ENCODE measurements around the gene FUZ.

The FUZ gene

DNA sequence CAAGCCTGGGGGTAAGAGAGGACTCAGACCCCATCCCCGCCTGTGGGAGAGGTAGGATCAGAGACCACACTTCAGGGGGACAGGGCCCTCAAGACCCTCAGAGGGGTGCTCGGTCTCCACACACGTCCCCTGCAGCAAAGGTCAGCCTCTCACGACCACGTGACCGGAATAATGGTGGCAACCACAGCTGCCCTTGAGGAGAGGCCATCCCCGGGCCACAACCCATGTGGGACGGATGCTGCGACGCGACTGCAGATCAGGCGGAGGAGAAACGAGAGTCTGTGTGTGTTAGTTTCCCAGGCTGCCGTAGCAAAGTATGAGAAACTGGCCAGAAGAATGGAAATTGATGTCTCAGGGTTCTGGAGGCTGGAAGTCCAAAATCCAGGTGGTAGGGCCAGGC, 13.9 kb upstream of the FUZ start:
- H4K91ac ChIP-seq (ENCODE audit: low read depth, low read length, poor library complexity): no peak overlapping the region
- no peak overlapping the region for H2BK15ac ChIP-seq (ENCODE audit: low read length)
- H3K4me3 ChIP-seq (ENCODE audit: low read length in 2 of 2): no peak overlapping the region
- no peak overlapping the region for H2AK5ac ChIP-seq (ENCODE audit: low read depth, low read length)
- no peaks in the 10 kb centered on the region for H3K9me3 ChIP-seq (replicated peaks in 1 of 2; ENCODE audit: control insufficient read depth in 2 of 2, insufficient read depth in 1 of 2, low read depth in 1 of 2, low read length in 2 of 2)
- H2BK12ac ChIP-seq (ENCODE audit: low read length): no peak overlapping the region
- H2BK120ac ChIP-seq (ENCODE audit: low read depth, low read length): no peak overlapping the region
- H3K27ac ChIP-seq (replicated peaks; ENCODE audit: low read length): no peak overlapping the region
- H3K4me1 ChIP-seq (ENCODE audit: control insufficient read depth in 2 of 2, insufficient read depth in 1 of 2, low read depth in 1 of 2, low read length in 2 of 2): no peaks in the 10 kb centered on the region
- H2AFZ ChIP-seq (ENCODE audit: low read length): no peak overlapping the region
- no peak for DNase-seq (ENCODE audit: low spot score)
- H2BK5ac ChIP-seq (ENCODE audit: low read length): no peak overlapping the region
- peaks cover 40 to 87% of the 10 kb centered on the region in 2 donors for H3K36me3 ChIP-seq (replicated peaks in 1 of 2; ENCODE audit: control insufficient read depth in 2 of 2, insufficient read depth in 2 of 2, low read length in 2 of 2)
- no peak overlapping the region for H4K8ac ChIP-seq (ENCODE audit: low read depth, low read length)
- no peak overlapping the region for H3K14ac ChIP-seq (ENCODE audit: low read length)
- no peaks in the 10 kb centered on the region for H3K27me3 ChIP-seq (ENCODE audit: control insufficient read depth in 3 of 3, insufficient read depth in 3 of 3, low read depth in 1 of 3, low read length in 3 of 3)
- H3K9ac ChIP-seq (ENCODE audit: low read depth, low read length, poor library complexity): no peak overlapping the region
- WGBS, 2 donors (ENCODE audit: extremely low coverage in 2 of 2, insufficient read length in 2 of 2, insufficient replicate concordance in 1 of 2): no CpG with 5 or more reads among the region's 14 CpGs
- peaks cover 28% of the 10 kb centered on the region for H3K79me1 ChIP-seq (ENCODE audit: low read depth, low read length)
- H3K18ac ChIP-seq (ENCODE audit: low read length): no peak overlapping the region
- H3K23ac ChIP-seq (ENCODE audit: low read depth, low read length, poor library complexity): no peak overlapping the region
- H3K4ac ChIP-seq (ENCODE audit: low read length): no peak overlapping the region
- H3K4me2 ChIP-seq (ENCODE audit: insufficient read depth, low read length, poor library complexity, severe bottlenecking): no peak overlapping the region

DNA sequence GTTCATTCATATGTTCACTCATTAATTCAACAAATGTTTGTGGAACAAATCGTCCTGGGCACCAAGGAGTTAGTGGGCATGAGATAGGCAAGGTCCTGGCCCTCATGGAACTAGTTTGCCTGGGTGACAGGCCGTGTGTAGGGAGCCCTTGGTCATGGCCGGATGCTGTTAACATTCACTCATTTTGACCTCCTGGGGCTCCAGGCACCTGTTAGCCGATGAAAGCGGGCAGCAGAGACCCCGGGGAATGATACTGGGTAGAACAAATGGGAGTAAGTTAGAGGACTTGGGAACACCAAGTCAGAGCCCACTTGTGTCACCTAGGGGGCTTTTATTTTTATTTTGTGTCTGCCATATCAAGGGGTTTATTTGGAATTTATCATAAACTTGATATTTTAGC, 11.6 kb upstream of the FUZ start:
- Histone ChIP-seq H3K4me3 (ENCODE audit: low read length in 2 of 2) (no peak overlapping the region), H2BK15ac (ENCODE audit: low read length) (no peak overlapping the region), H2AK5ac (ENCODE audit: low read depth, low read length) (no peak overlapping the region), H3K4ac (ENCODE audit: low read length) (no peak overlapping the region), H3K9me3 (replicated peaks in 1 of 2; ENCODE audit: control insufficient read depth in 2 of 2, insufficient read depth in 1 of 2, low read depth in 1 of 2, low read length in 2 of 2) (no peaks in the 10 kb centered on the region), H2AFZ (ENCODE audit: low read length) (no peak overlapping the region), H3K4me2 (ENCODE audit: insufficient read depth, low read length, poor library complexity, severe bottlenecking) (no peak overlapping the region), H3K4me1 (ENCODE audit: control insufficient read depth in 2 of 2, insufficient read depth in 1 of 2, low read depth in 1 of 2, low read length in 2 of 2) (no peaks in the 10 kb centered on the region), H2BK12ac (ENCODE audit: low read length) (no peak overlapping the region), H2BK120ac (ENCODE audit: low read depth, low read length) (no peak overlapping the region), H2BK5ac (ENCODE audit: low read length) (no peak overlapping the region), H3K14ac (ENCODE audit: low read length) (no peak overlapping the region), H3K36me3 (replicated peaks in 1 of 2; ENCODE audit: control insufficient read depth in 2 of 2, insufficient read depth in 2 of 2, low read length in 2 of 2) (peaks cover 38 to 82% of the 10 kb centered on the region in 2 donors), H3K23ac (ENCODE audit: low read depth, low read length, poor library complexity) (no peak overlapping the region), H3K27ac (replicated peaks; ENCODE audit: low read length) (no peak overlapping the region), H3K9ac (ENCODE audit: low read depth, low read length, poor library complexity) (no peak overlapping the region), H4K91ac (ENCODE audit: low read depth, low read length, poor library complexity) (no peak overlapping the region), H3K18ac (ENCODE audit: low read length) (no peak overlapping the region), H3K79me1 (ENCODE audit: low read depth, low read length) (peaks cover 22% of the 10 kb centered on the region), H3K27me3 (ENCODE audit: control insufficient read depth in 3 of 3, insufficient read depth in 3 of 3, low read depth in 1 of 3, low read length in 3 of 3) (no peaks in the 10 kb centered on the region), H4K8ac (ENCODE audit: low read depth, low read length) (no peak overlapping the region)
- DNase-seq (ENCODE audit: low spot score): no peak
- no CpG with 5 or more reads among the region's 6 CpGs for WGBS, 2 donors (ENCODE audit: extremely low coverage in 2 of 2, insufficient read length in 2 of 2, insufficient replicate concordance in 1 of 2)

DNA sequence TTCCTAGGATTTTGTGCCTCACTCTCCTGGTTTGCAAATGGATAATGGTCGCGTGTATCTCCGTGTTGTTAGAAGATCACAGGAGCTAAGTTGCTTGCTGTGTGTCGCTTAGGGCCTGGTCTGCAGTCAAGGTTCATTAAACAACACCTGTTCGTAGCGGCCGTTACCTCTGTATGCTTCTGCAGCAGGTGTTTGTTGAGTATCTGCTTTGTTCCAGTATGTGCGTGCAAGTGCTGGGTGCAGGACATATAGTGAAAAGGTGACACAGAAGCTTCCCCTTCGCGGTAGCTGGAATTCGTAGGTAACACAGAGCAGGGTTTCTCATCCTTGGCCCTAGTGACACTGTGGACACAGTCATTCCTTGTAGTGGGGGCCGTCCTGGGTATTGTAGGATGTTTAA, 10.4 kb upstream of the FUZ start:
- Histone ChIP-seq H2BK12ac (ENCODE audit: low read length) (no peak overlapping the region), H4K91ac (ENCODE audit: low read depth, low read length, poor library complexity) (no peak overlapping the region), H3K4me3 (ENCODE audit: low read length in 2 of 2) (no peak overlapping the region), H3K4me2 (ENCODE audit: insufficient read depth, low read length, poor library complexity, severe bottlenecking) (no peak overlapping the region), H3K9me3 (replicated peaks in 1 of 2; ENCODE audit: control insufficient read depth in 2 of 2, insufficient read depth in 1 of 2, low read depth in 1 of 2, low read length in 2 of 2) (no peaks in the 10 kb centered on the region), H3K23ac (ENCODE audit: low read depth, low read length, poor library complexity) (no peak overlapping the region), H2AFZ (ENCODE audit: low read length) (no peak overlapping the region), H3K9ac (ENCODE audit: low read depth, low read length, poor library complexity) (no peak overlapping the region), H2BK15ac (ENCODE audit: low read length) (no peak overlapping the region), H2BK5ac (ENCODE audit: low read length) (no peak overlapping the region), H3K14ac (ENCODE audit: low read length) (no peak overlapping the region), H2BK120ac (ENCODE audit: low read depth, low read length) (no peak overlapping the region), H3K27ac (replicated peaks; ENCODE audit: low read length) (no peak overlapping the region), H3K4me1 (ENCODE audit: control insufficient read depth in 2 of 2, insufficient read depth in 1 of 2, low read depth in 1 of 2, low read length in 2 of 2) (peaks cover 2 to 7% of the 10 kb centered on the region in 2 donors), H3K18ac (ENCODE audit: low read length) (no peak overlapping the region), H3K79me1 (ENCODE audit: low read depth, low read length) (peaks cover 23% of the 10 kb centered on the region), H3K27me3 (ENCODE audit: control insufficient read depth in 3 of 3, insufficient read depth in 3 of 3, low read depth in 1 of 3, low read length in 3 of 3) (no peaks in the 10 kb centered on the region), H3K36me3 (replicated peaks in 1 of 2; ENCODE audit: control insufficient read depth in 2 of 2, insufficient read depth in 2 of 2, low read length in 2 of 2) (peaks cover 34 to 70% of the 10 kb centered on the region in 2 donors), H3K4ac (ENCODE audit: low read length) (no peak overlapping the region), H4K8ac (ENCODE audit: low read depth, low read length) (no peak overlapping the region), H2AK5ac (ENCODE audit: low read depth, low read length) (no peak overlapping the region)
- DNase-seq (ENCODE audit: low spot score): no peak
- no CpG with 5 or more reads among the region's 12 CpGs for WGBS, 2 donors (ENCODE audit: extremely low coverage in 2 of 2, insufficient read length in 2 of 2, insufficient replicate concordance in 1 of 2)

DNA sequence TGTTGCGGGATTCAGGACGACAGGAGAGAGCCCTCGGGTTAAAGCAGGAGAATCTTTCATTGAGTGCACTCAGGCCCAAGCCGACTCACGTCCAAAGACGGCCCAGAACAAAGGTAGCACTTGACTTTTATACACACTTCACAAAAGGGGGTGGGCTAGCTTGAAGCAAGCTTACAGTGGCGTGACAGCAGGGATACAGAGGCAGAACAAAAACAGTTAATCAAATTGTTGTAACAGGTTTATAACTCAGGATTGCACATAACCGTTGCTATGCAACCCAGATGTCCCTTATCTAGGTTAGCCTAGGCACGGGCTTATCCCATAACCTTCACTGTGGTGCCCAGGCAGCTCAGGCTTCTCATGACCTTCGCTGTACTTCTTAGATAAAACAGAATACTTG, 7.0 kb upstream of the FUZ start:
- Histone ChIP-seq H2BK5ac (ENCODE audit: low read length) (no peak overlapping the region), H3K27ac (replicated peaks; ENCODE audit: low read length) (no peak overlapping the region), H3K4ac (ENCODE audit: low read length) (no peak overlapping the region), H3K4me2 (ENCODE audit: insufficient read depth, low read length, poor library complexity, severe bottlenecking) (no peak overlapping the region), H3K9ac (ENCODE audit: low read depth, low read length, poor library complexity) (no peak overlapping the region), H3K27me3 (ENCODE audit: control insufficient read depth in 3 of 3, insufficient read depth in 3 of 3, low read depth in 1 of 3, low read length in 3 of 3) (no peaks in the 10 kb centered on the region), H2AFZ (ENCODE audit: low read length) (no peak overlapping the region), H4K8ac (ENCODE audit: low read depth, low read length) (no peak overlapping the region), H3K4me1 (ENCODE audit: control insufficient read depth in 2 of 2, insufficient read depth in 1 of 2, low read depth in 1 of 2, low read length in 2 of 2) (peaks cover 5 to 7% of the 10 kb centered on the region in 2 donors), H2AK5ac (ENCODE audit: low read depth, low read length) (no peak overlapping the region), H2BK15ac (ENCODE audit: low read length) (no peak overlapping the region), H2BK12ac (ENCODE audit: low read length) (no peak overlapping the region), H3K9me3 (replicated peaks in 1 of 2; ENCODE audit: control insufficient read depth in 2 of 2, insufficient read depth in 1 of 2, low read depth in 1 of 2, low read length in 2 of 2) (no peaks in the 10 kb centered on the region), H3K79me1 (ENCODE audit: low read depth, low read length) (peaks cover 13% of the 10 kb centered on the region), H3K23ac (ENCODE audit: low read depth, low read length, poor library complexity) (no peak overlapping the region), H4K91ac (ENCODE audit: low read depth, low read length, poor library complexity) (no peak overlapping the region), H3K14ac (ENCODE audit: low read length) (no peak overlapping the region), H3K4me3 (ENCODE audit: low read length in 2 of 2) (no peak overlapping the region), H3K18ac (ENCODE audit: low read length) (no peak overlapping the region), H2BK120ac (ENCODE audit: low read depth, low read length) (no peak overlapping the region), H3K36me3 (replicated peaks in 1 of 2; ENCODE audit: control insufficient read depth in 2 of 2, insufficient read depth in 2 of 2, low read length in 2 of 2) (peaks cover 21 to 45% of the 10 kb centered on the region in 2 donors)
- WGBS, 2 donors (ENCODE audit: extremely low coverage in 2 of 2, insufficient read length in 2 of 2, insufficient replicate concordance in 1 of 2): no CpG with 5 or more reads among the region's 10 CpGs
- no peak for DNase-seq (ENCODE audit: low spot score)

All from neuronal stem cell (in vitro differentiated cells).